Cardiac fibroblast (primary cell): ENCODE data around the gene SERTAD3.

Experiments
- DNase-seq, 2 donors: peaks; one replicate each; pipeline versions ENCODE4 v3.0.0 to v3.0.0-alpha.2; 2010; ENCODE audit warnings: low read depth in 2 of 2
- H3K4me3 ChIP-seq, 2 donors: replicated peaks in 1 of 2; 1 replicate in 1 of 2; 2 replicates in 1 of 2; pipeline ENCODE4 v1.5.1; 2011; ENCODE audit warnings: low read depth in 2 of 2, low read length in 2 of 2, mild to moderate bottlenecking in 2 of 2, moderate library complexity in 1 of 2
- TF ChIP-seq, protein P1 (sequence below): IDR thresholded peaks from one replicate; pipeline ENCODE4 v1.5.1; 2011; ENCODE audit warnings: low read depth, mild to moderate bottlenecking, low read length, inconsistent platforms

Gene SERTAD3

DNA sequence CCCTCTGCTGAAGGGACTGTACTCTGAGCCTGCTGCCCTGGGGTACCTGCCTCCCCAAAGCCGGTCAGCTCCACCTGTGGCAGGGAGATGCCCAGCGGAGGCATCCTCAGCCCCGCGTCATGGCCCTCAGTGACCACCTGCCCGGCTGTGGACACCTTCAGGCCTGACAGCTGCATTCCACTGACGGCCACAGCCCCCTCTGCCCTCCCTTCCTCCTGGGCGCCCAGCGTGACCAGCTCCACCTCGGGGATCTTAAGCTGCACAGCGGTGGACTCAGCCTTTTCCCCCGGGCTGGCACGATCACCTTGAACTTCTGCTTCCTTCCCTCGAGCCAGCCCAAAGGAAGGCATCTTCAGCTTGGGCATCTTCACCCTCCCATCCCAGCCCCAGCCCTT lies 49.3 kb downstream of the SERTAD3 start:
- H3K4me3 ChIP-seq = no peak overlapping the region
- DNase-seq = no peak
- TF ChIP-seq, protein P1, sequence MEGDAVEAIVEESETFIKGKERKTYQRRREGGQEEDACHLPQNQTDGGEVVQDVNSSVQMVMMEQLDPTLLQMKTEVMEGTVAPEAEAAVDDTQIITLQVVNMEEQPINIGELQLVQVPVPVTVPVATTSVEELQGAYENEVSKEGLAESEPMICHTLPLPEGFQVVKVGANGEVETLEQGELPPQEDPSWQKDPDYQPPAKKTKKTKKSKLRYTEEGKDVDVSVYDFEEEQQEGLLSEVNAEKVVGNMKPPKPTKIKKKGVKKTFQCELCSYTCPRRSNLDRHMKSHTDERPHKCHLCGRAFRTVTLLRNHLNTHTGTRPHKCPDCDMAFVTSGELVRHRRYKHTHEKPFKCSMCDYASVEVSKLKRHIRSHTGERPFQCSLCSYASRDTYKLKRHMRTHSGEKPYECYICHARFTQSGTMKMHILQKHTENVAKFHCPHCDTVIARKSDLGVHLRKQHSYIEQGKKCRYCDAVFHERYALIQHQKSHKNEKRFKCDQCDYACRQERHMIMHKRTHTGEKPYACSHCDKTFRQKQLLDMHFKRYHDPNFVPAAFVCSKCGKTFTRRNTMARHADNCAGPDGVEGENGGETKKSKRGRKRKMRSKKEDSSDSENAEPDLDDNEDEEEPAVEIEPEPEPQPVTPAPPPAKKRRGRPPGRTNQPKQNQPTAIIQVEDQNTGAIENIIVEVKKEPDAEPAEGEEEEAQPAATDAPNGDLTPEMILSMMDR = no peak

DNA sequence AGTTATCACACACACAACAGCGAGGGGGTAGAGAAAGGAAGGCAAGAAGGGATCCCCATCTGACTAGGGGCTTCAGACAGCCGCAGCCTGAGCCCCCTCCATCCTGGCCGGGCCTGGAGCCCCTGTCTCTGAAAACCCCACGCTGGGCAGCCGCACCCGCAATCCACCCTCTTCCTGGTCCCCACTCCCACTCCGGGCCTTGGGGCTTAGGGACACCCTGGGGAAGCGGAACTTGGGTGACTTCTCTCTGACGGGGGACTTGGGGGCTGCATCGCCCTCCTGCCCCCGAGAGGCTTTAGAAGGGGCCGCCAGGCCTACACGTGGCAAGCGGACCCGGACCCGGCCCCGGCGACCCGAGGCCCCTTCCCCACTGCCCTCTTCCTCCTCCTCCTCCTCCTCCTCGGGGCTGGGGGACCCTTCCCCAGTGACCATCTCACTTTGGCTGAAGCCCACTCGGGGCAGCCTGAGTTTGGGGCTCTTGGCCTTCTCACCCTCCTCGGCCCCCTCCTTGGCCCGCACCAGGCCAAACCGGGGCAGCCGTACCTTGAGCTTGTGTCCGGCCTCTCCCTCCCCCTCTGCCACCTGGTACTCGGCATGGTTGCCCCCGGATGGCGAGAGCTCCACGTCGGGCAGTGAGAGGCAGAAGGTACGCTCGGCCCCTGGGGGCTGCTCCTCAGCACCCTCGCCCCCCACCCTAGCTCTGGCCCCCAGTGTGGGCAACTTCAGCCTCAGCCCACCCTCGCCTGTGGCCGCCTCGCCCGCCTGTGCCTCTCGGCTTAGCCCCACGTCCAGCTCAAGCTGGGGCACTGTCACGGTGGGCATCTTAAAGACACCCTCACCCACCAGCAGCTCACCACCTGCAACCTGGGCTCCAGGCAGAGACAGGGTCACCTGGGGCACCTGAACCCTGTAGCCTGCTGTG lies 50.0 kb downstream of the SERTAD3 start:
- H3K4me3 ChIP-seq = no peak overlapping the region
- TF ChIP-seq, protein P1 = no peak
- DNase-seq = no peak

DNA sequence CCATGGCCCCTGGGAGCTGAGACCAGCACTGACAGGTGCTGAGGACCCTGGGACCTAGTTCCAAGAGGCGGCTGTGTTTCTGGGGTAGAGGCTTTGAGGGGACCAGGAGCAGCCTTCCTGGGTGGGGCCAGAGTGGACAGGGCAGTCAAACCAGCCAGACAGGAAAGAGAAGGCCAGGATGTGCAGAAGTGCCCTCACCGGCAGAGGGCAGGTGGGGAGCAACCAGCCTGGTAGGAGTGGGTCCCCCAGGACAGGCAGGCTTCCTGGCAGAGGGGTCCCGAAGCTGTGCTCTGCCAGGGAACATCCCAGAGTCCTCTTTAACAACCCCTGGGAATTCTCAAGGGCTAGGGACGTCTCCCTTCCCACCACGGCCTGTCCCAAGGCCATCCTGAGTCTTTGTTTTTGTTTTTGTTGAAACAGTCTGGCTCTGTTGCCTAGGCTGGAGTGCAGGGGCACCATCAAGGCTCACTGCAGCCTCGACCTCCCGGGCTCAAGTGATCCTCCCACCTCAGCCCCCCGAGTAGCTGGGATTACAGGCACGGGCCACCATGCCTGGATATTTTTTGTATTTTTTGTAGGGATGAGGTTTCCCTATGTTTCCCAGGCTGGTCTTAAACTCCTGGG lies 51.1 kb downstream of the SERTAD3 start:
- no peak overlapping the region for H3K4me3 ChIP-seq
- TF ChIP-seq, protein P1 = peak; percentile 43
- peak in 1 of 2 donors; percentile 25 for DNase-seq

DNA sequence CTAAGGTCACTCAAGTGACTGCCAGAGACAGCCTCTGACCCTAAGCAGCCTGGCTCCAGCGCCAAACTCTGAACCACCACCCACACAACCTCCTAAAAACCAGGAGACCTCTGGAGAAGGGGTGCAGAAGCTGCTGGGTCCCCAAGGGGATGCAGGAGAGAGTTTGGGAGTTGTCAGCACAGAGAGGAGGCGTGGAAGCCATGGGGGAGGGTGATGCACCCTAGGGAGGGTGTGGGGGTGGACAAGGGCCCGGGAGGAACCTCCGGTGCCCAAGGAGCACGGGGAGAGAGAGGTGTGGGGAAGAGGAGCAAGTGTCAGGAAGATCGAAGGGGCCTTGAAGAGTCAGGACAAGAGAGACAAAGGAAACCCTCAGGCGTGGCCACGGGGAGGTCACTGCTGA lies 52.0 kb downstream of the SERTAD3 start:
- TF ChIP-seq, protein P1 = no peak
- no peak for DNase-seq

More for the DNA sequence above, 52.0 kb downstream of the SERTAD3 start:
- H3K4me3 ChIP-seq = no peak overlapping the region
